ENCODE data around the gene ZNF577.
A peak's percentile ranks its signal among the peaks of the same experiment; 100 is the strongest.
"Not testable (repeated sequence)": the region's sequence is repeated elsewhere in the genome, so short reads cannot be mapped to it uniquely, and the experiment has no call there.

ZNF577 gene

DNA sequence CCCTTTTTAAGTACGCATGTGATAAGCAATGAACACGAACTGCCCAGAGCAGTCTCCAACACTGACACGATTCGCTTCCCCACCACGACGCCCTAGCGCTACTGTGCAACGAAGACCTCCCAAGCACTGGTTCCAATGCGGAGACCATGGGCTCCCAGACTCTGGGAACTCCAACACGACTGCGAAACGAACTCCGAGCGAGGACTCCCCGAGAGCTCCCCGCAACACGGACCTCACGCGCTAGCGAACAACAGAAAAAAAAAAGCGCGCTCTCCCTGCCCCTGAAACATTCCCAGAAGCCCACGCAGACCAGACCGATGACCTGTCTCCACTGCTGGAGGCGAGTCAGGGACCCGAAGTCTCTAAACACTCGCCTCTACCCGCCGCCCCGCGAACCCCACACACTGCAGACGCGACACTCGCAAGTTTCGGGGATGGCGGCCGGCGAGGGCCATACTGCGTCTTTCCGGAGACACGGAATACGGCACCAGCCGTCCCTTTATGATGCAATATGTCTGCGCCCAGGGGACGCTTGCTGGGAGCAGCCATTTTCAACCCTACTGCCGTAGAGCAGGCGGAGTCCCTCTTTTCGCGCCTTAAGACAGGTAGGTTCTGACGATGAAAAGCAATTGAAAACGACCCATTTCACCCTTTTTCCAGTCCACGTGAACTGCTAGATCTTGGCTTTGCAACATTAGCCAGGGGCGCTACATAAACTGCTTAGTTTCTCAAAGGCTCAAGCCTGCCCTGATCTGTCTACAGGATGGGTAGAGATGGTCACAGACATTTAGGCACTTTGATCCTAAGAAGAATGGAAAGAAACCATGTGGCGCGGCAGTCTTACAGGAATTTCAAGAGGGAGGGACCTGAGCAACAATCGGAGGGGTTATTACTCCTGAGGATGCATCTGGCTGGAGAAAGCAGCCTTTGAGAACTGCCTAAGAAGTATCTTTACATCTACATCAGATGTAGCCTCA, at the start of gene ZNF577:
ZNF577 (minus strand) TSS at position 430 of the 977 bp plus-strand sequence. CDS start 7,569 bp downstream, outside the sequence.
- H3K9me3 ChIP-seq (ENCODE audit: control insufficient read depth, low read length) = peaks cover 24% of the 10 kb centered on the region
- peak within 1 kb of the TSS; percentile 72 for H3K9ac ChIP-seq (ENCODE audit: low read length)
- peak within 1 kb of the TSS; percentile 52 for H3K4me3 ChIP-seq (ENCODE audit: low read length)
- H3K27me3 ChIP-seq (ENCODE audit: control insufficient read depth, insufficient read depth, low read length) = no peaks in the 10 kb centered on the region
- peaks cover 17% of the 10 kb centered on the region for H3K36me3 ChIP-seq (ENCODE audit: control insufficient read depth, insufficient read depth, low read length)
- H3K4me1 ChIP-seq (ENCODE audit: control insufficient read depth, insufficient read depth, low read length) = no peaks in the 10 kb centered on the region

DNA sequence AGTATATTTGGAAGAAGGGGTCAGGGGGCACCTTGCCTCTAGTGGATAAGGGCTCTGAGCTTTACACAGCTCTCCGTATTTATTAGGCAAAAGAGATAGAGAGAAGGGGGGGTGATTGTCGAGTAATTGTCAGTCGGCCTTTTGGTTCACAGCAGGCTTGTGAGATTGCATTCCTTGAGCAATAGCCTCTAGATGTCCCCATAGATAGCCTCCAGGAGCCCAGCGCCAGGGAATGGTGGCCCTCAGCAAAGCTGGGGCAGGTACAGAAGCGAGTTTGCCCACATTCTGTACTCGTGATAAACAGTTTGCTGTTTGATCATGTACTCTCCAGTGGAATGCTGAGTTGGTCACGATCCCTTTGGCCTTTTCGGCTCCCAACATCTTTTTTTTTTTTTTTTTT, 44.2 kb upstream of the ZNF577 start:
- Histone ChIP-seq H3K36me3 (ENCODE audit: control insufficient read depth, insufficient read depth, low read length) (peaks cover 12% of the 10 kb centered on the region), H3K4me1 (ENCODE audit: control insufficient read depth, insufficient read depth, low read length) (peaks cover 7% of the 10 kb centered on the region), H3K4me3 (ENCODE audit: low read length) (no peak overlapping the region), H3K9me3 (ENCODE audit: control insufficient read depth, low read length) (no peaks in the 10 kb centered on the region), H3K27me3 (ENCODE audit: control insufficient read depth, insufficient read depth, low read length) (no peaks in the 10 kb centered on the region), H3K9ac (ENCODE audit: low read length) (no peak overlapping the region)

DNA sequence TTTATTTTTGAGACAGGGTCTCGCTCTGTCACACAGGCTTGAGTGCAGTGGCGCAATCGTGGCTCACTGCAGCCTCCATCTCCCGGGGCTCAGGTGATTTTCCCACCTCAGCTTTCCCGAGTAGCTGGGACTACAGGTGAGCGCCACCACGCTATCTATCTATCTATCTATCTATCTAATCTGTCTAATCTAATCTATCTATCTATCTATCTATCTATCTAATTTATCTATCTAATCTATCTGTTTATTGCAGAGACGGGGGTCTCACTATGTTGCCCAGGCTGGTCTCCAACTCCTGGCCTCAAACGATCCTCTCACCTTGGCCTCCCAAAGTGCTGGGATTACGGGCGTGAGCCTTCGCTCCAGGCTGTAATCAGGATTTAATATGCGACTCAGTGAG, 40.1 kb upstream of the ZNF577 start:
- peak overlapping the region; percentile 99 for H3K4me3 ChIP-seq (ENCODE audit: low read length)
- peak overlapping the region; percentile 88 for H3K9ac ChIP-seq (ENCODE audit: low read length)
- H3K9me3 ChIP-seq (ENCODE audit: control insufficient read depth, low read length) = no peaks in the 10 kb centered on the region
- H3K4me1 ChIP-seq (ENCODE audit: control insufficient read depth, insufficient read depth, low read length) = peaks cover 7% of the 10 kb centered on the region
- H3K27me3 ChIP-seq (ENCODE audit: control insufficient read depth, insufficient read depth, low read length) = no peaks in the 10 kb centered on the region
- peaks cover 4% of the 10 kb centered on the region for H3K36me3 ChIP-seq (ENCODE audit: control insufficient read depth, insufficient read depth, low read length)

DNA sequence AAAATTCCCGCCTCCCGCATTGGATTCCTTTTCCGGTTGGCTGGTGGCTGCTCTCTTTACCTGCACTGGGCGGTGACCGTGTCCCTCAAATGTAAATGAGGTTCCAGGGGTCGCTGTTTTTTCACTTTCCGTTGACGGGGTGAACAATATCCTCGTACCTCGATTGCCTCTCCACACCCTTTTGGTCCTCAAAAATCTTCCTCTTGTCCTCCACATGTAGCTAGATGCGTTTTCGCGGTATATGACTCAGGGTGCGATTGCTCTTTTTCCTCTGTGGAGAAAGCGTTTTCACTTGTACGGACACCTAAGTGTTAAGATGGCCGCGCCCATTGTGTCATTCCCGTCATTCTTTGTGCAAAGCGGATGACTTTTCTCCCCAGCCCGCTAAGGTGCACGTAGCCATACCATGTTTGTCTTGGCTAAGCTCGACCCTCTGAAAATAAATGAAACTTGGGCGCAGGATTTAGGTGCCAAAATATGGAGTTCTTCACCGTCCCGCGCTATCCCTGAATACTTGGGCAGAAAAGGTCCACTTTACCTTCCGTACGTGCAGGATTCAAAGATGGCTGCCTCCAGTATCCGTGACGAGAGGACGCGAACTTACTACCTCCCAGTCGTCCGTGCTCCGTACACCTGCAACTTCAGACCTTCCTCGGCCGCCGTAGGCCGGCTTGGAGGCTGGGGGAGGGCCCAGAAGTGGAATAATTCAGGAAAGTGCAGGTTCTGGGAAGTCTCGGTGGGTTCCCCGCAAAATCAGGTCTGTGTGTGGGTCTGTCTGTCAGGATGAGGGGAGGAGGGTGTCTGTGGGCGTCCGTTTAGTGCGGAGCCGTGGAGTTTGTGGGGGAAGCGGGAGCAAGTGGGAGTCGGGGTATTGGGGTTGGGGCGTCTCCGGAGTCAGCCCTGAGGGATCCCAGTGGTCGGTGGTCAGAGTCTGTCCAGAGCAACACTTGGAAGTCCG, 39.3 kb upstream of the ZNF577 start, which contains the start of gene ZNF613:
ZNF613 (plus strand) TSS at position 689 of the 958 bp plus-strand sequence. CDS start 8,749 bp downstream, outside the sequence.
- H3K27me3 ChIP-seq (ENCODE audit: control insufficient read depth, insufficient read depth, low read length) = no peaks in the 10 kb centered on the region
- H3K4me3 ChIP-seq (ENCODE audit: low read length) = peak within 1 kb of the TSS; percentile 99
- peaks cover 7% of the 10 kb centered on the region for H3K4me1 ChIP-seq (ENCODE audit: control insufficient read depth, insufficient read depth, low read length)
- H3K9ac ChIP-seq (ENCODE audit: low read length) = peak within 1 kb of the TSS; percentile 88
- H3K36me3 ChIP-seq (ENCODE audit: control insufficient read depth, insufficient read depth, low read length) = no peaks in the 10 kb centered on the region
- H3K9me3 ChIP-seq (ENCODE audit: control insufficient read depth, low read length) = peaks cover 4% of the 10 kb centered on the region

DNA sequence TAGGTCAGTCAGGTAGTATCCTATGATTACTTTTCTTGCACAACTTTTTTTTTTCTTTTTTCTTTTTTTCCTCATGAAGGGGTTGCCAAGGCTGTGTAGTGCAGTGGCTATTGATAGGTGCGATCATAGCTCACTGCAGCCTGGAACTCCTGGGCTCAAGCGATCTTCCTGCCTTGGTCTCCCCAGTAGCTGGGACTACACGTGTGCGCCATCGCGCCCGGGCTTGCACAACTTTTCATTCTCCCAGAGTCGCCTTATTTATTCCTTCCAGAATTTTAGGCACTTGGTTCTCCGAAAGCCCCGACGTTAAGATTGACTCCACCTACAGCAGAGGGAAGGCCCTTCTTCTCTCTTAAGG, 38.7 kb upstream of the ZNF577 start:
- H3K27me3 ChIP-seq (ENCODE audit: control insufficient read depth, insufficient read depth, low read length) = no peaks in the 10 kb centered on the region
- H3K9ac ChIP-seq (ENCODE audit: low read length) = peak overlapping the region; percentile 88
- H3K9me3 ChIP-seq (ENCODE audit: control insufficient read depth, low read length) = peaks cover 11% of the 10 kb centered on the region

DNA sequence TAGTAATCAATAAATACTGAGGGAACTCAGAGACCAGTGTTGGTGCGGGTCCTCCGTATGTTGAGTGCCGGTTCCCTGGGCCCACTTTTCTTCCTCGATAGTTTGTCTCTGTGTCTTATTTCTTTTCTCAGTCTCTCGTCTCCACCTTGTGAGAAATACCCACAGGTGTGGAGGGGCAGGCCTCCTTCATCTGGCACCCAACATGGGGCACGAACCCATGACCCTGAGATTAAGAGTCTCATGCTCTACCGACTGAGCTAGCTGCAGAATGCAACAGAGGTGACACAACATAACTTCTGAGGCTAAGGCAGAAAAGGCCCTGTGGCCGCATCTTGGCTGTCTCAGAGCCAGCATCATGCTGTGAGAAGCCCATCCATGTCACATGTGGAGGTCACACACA, 34.2 kb upstream of the ZNF577 start:
- Histone ChIP-seq H3K9me3 (ENCODE audit: control insufficient read depth, low read length) (peaks cover 11% of the 10 kb centered on the region), H3K9ac (ENCODE audit: low read length) (no peak overlapping the region), H3K4me3 (ENCODE audit: low read length) (no peak overlapping the region), H3K27me3 (ENCODE audit: control insufficient read depth, insufficient read depth, low read length) (no peaks in the 10 kb centered on the region), H3K4me1 (ENCODE audit: control insufficient read depth, insufficient read depth, low read length) (no peaks in the 10 kb centered on the region), H3K36me3 (ENCODE audit: control insufficient read depth, insufficient read depth, low read length) (no peaks in the 10 kb centered on the region)

More for the DNA sequence above, 38.7 kb upstream of the ZNF577 start:
- H3K4me3 ChIP-seq (ENCODE audit: low read length) = peak overlapping the region; percentile 99
- H3K36me3 ChIP-seq (ENCODE audit: control insufficient read depth, insufficient read depth, low read length) = no peaks in the 10 kb centered on the region
- peaks cover 7% of the 10 kb centered on the region for H3K4me1 ChIP-seq (ENCODE audit: control insufficient read depth, insufficient read depth, low read length)

DNA sequence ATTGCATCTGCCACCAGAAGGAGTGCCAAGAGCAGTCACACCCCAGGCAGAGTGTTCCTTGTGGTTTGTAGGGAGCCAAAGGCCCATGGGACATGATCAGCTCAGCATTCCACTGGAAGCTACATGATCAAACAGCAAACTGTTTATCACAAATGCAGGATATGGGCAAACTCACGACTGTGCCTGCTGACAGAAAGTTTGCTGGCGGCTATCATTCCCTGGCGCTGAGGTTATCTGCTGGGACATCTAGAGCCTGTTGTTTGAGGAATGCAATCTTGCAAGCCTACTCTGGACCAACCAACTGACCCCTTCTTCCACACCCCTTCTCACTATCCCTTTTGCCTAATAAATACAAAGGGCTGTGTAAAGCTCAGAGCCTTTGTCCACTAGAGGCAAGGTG, 31.9 kb upstream of the ZNF577 start:
- Histone ChIP-seq H3K27me3 (ENCODE audit: control insufficient read depth, insufficient read depth, low read length) (no peaks in the 10 kb centered on the region), H3K36me3 (ENCODE audit: control insufficient read depth, insufficient read depth, low read length) (no peaks in the 10 kb centered on the region), H3K9me3 (ENCODE audit: control insufficient read depth, low read length) (peaks cover 18% of the 10 kb centered on the region), H3K4me1 (ENCODE audit: control insufficient read depth, insufficient read depth, low read length) (no peaks in the 10 kb centered on the region), H3K4me3 (ENCODE audit: low read length) (no peak overlapping the region), H3K9ac (ENCODE audit: low read length) (no peak overlapping the region)

DNA sequence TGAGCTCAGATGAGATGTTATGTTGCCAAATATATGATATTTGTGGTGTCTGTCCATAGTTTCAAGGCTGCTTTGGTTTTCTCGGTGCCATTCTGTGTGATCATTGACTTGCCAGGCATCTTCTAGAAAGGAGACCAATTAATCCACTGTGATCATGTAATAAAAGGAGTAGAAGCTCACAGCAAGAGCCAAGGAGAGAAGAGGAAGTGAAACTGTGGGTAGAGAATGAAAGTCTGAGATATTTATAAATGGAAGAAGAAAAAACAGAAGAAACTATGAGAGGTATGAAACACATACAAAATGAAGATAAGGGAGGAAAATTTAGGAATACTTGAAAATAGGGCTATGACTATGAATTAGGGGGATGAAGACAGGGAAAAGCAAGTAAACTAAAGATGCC, 28.4 kb upstream of the ZNF577 start:
- Histone ChIP-seq H3K27me3 (ENCODE audit: control insufficient read depth, insufficient read depth, low read length) (no peaks in the 10 kb centered on the region), H3K9me3 (ENCODE audit: control insufficient read depth, low read length) (peaks cover 11% of the 10 kb centered on the region), H3K4me3 (ENCODE audit: low read length) (no peak overlapping the region), H3K4me1 (ENCODE audit: control insufficient read depth, insufficient read depth, low read length) (no peaks in the 10 kb centered on the region), H3K9ac (ENCODE audit: low read length) (no peak overlapping the region), H3K36me3 (ENCODE audit: control insufficient read depth, insufficient read depth, low read length) (no peaks in the 10 kb centered on the region)

DNA sequence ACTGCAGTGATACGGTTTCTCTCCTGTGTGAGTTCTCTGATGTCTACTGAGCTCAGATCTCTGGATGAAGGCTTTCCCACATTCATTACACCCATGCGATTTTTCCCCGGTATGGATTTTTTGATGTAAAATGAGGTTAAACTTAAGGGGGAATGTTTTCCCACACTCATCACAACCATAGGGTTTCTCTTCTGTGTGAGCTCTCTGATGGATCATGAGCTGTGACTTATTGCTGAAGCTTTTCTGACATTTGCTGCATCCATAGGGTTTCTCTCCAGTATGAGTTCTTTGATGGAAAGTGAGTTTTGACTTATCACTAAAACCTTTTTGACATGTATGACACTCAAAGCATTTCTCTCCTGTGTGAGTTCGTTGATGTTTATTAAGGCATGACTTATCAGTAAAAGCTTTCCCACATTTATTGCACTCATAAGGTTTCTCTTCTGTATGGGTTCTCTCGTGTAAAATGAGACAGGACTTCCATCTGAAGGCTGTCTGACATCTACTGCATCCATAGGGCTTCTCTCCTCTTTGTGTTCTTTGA, 27.6 kb upstream of the ZNF577 start:
- H3K36me3 ChIP-seq (ENCODE audit: control insufficient read depth, insufficient read depth, low read length) = no peaks in the 10 kb centered on the region
- H3K9me3 ChIP-seq (ENCODE audit: control insufficient read depth, low read length) = peaks cover 11% of the 10 kb centered on the region
- no peak overlapping the region for H3K4me3 ChIP-seq (ENCODE audit: low read length)
- no peak overlapping the region for H3K9ac ChIP-seq (ENCODE audit: low read length)
- no peaks in the 10 kb centered on the region for H3K27me3 ChIP-seq (ENCODE audit: control insufficient read depth, insufficient read depth, low read length)
- no peaks in the 10 kb centered on the region for H3K4me1 ChIP-seq (ENCODE audit: control insufficient read depth, insufficient read depth, low read length)

DNA sequence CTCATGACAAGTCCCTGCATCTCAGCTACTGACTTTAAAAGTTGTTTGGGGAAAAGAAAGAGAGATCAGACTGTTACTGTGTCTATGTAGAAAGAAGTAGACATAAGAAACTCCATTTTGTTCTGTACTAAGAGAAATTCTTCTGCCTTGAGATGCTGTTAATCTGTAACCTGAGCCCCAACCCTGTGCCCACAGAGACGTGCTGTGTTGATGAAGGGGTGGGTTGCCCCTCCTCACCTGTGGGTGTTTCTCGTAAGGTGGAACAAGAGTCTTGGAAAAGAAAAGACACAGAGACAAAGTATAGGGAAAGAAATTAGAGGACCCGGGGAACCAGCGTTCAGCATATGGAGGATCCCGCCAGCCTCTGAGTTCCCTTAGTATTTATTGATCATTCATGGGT, 20.2 kb upstream of the ZNF577 start:
- not testable (repeated sequence) for H3K27me3 ChIP-seq (ENCODE audit: control insufficient read depth, insufficient read depth, low read length); H3K9me3 ChIP-seq (ENCODE audit: control insufficient read depth, low read length); H3K36me3 ChIP-seq (ENCODE audit: control insufficient read depth, insufficient read depth, low read length); H3K4me1 ChIP-seq (ENCODE audit: control insufficient read depth, insufficient read depth, low read length); H3K4me3 ChIP-seq (ENCODE audit: low read length); H3K9ac ChIP-seq (ENCODE audit: low read length)

DNA sequence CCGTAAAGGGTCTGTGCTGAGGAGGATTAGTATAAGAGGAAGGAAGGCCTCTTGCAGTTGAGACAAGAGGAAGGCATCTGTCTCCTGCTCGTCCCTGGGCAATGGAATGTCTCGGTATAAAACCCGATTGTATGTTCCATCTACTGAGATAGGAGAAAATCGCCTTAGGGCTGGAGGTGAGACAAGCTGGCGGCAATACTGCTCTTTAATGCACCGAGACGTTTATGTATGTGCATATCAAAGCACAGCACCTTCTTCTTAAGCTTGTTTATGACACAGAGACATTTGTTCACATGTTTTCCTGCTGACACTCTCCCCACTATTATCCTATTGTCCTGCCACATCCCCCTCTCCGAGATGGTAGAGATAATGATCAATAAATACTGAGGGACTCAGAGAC, 18.4 kb upstream of the ZNF577 start:
- not testable (repeated sequence) for H3K27me3 ChIP-seq (ENCODE audit: control insufficient read depth, insufficient read depth, low read length); H3K36me3 ChIP-seq (ENCODE audit: control insufficient read depth, insufficient read depth, low read length); H3K4me1 ChIP-seq (ENCODE audit: control insufficient read depth, insufficient read depth, low read length); H3K4me3 ChIP-seq (ENCODE audit: low read length); H3K9ac ChIP-seq (ENCODE audit: low read length); H3K9me3 ChIP-seq (ENCODE audit: control insufficient read depth, low read length)

Data from mucosa of stomach (tissue), 1 donor.